NCI-H82 treated with DMSO at 0.1 percent for 48 hours (cell line): ENCODE data around the gene CCNG2.

Experiments used
- DNase-seq: peaks from one replicate; lab custom pipeline; 2025; ENCODE audit not compliant: unreplicated experiment; lab: John Stamatoyannopoulos, UW

The CCNG2 gene

GRCh38 chr4:77146186-77147078, 10.6 kb upstream of the CCNG2 start:
- no peak for DNase-seq

- DNase-seq: no peak
Measured at GRCh38 chr4:77147079-77147782, 9.8 kb upstream of the CCNG2 start.

DNA sequence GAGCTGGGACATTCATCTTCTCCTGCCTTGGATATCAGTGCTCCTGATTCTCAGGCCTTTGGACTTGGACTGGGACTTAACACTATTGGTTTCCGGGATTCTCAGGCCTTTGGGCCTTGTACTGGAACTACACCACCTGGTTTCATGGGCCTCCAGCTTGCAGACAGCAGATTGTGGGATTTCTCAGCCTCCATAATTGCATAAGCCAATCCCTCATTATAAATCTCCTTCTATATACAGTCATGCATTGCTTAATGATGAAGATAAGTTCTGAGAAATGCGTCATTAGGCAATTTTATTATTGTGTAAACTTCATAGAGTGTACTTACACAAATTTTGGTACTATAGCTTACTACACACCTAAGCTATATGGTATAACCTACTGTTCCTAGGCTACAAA, 8.9 kb upstream of the CCNG2 start:
- DNase-seq: peak; percentile 40

DNA sequence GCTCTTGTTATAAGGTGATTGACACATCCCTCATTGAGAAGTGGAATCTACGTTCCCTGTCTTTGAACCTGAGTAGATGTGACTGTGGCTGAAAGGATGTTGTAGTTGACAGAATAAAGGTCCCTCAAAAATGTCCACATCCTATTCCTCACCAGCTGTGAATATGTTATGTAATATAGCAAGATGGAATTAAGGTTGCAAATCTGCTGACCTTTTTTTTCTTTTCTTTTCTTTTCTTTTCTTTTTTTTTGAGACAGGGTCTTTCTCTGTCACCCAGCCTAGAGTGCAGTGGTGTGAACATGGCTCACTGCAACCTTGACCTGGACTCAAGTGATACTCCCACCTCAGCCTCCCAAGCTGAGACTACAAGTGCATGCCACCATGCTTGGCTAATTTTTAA, 7.2 kb upstream of the CCNG2 start:
- DNase-seq: no peak

DNA sequence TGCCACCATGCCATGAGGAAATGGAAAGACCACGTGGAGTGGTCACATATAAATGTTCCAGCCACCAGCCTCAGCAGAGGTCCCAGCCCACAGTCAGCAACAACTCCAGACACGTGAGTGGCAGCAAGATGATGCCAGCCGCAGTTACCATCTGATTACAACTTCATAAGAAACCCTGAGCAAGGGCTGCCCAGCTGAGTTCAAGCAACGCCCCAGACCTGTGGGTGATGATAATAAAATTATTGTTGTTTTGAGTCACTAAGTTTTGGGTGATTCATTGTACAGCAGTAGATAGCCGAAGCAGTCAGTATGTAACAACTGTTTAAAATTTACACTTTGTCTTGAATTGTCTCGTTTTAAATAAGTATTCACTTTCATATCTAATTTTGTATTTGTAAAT, 5.8 kb upstream of the CCNG2 start:
- no peak for DNase-seq

DNA sequence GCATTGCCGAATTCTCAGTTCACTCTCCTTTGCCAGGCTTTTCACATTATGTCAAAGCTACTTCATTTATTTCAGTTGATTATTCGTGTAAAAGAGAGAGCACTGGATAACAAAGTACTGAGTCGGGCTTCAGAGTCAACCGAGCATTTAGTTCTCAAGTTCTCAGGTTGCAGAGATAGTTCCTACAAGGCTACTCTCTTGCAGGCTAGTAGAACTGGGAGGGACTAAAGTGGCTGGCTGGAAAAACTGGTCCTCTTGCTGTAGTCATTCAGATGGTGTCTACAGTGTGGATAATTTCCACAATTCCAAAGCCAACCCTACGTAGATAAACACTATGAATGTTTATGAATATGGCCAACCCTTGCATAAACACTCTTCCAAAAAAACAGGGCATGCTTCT, 4.6 kb upstream of the CCNG2 start:
- no peak for DNase-seq

GRCh38 chr4:77153006-77153405, 4.0 kb upstream of the CCNG2 start:
- no peak for DNase-seq

DNA sequence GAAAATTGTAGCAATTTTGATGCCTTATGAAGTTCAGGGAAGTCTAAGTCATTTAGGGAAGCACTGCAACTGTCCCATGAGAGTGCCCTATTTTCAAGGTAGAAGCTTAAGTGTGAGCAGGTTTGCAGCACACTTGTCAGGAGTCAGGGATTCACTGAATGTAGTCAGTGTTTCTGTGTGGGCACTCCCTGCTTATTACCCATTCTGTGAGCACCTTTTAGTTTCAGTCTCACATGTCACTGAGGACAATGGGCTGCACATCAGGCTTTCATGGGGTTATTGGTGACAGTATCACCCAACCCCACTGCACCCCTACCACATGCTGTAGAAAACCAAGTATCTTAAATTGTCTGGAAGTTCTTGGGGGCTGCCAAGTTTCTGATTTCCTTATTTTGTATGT, 2.9 kb upstream of the CCNG2 start:
- DNase-seq: no peak

GRCh38 chr4:77154761-77155499, 2.1 kb upstream of the CCNG2 start:
- no peak for DNase-seq

DNA sequence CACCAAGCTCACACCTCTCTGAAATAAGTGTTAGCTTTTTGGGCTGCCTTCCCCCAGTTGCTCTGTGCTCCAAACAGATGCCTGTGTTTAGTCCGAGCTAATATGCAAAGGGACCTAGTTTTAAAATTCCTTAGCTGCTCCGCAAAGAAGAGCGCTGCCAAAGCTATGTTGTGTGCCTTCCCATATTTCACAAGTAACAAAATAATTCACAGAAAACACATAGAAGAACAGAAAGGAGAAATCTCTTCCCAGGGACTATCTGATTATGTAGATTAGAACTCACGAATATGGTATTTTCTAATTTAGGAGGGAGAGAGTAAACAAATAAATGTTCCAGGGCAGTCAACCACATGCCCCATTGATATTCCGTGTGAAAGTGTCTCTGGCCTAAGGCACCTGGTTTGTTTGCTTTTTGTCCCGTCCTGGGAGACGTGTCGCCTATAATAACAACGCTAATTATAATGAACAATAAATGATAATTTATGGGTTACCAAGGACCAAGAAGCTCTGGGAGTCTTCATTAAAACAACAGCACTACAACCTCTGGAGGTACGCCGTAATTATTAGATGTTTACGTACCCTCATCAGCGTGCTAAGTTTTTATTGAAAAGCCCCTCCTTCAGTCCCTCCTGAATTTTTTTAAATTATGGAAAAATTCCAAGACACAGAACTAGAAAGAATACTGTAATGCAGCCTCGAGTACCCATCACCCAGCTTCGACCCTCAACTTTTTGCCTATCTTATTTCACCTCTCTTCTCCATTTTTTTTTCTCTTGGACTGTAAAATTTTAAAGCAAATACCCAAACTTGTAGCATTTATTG, 1.2 kb upstream of the CCNG2 start:
- DNase-seq: no peak

DNA sequence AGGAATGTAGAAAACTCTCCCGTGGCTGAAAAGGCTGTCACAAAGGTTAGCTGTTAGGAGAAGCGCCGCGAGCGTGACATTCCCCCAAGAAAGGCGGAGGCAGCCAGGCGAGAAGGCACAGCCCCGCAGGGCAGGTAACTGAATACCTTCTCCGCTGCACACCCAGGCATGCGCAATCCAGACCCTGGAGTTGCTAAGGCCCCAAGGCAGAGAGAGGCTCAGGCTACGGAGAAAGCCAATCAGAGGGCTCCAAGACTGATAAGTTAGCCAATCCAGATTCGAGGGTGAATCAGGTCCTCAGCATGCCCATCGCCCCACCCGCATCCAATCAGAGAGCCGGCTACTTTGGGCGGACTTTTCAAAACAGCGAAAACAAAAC, 485 bp upstream of the CCNG2 start:
- peak; percentile 93 for DNase-seq

GRCh38 chr4:77157859-77158486, 966 bp downstream of the CCNG2 start:
- peak; percentile 52 for DNase-seq

GRCh38 chr4:77158487-77158861, 1.5 kb downstream of the CCNG2 start:
- no peak for DNase-seq

DNA sequence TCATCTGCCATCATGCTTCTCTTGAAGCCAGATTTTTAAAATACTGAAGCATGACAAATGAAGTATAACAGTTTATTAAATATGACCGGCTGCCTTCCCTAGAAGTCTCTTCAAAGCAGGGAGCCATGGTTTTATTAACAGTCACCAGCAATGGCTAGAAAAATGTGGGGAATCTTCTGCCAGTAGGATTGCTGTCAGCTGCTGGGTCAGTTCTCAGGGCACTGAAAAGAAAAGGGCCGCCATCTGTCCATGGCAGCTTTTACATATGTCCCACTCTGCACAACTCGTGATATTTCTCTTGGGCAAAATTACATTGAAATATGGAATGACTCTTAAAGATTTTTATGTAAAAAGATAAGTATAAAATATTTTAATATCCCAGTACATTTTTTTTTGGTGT, 2.8 kb downstream of the CCNG2 start:
- no peak for DNase-seq

DNA sequence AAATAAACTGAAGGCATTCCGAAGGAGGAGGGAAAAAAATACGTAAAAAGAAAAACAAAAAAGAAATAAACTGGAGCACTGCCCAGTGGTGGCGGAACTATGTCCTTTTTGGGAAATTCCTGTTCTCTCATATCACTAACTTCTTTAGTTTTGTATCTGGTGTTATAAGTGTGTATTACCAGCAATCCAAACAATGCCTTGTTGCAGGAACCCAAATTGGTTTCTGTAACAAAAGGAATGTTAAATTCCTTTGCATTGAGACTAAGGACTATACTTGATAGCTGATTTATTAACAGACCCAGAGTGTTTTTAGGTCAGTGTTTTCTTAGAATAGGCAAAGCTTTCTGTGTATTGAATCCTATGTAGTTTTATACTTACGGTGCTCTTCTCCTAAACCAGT, 6.6 kb downstream of the CCNG2 start:
- no peak for DNase-seq

DNA sequence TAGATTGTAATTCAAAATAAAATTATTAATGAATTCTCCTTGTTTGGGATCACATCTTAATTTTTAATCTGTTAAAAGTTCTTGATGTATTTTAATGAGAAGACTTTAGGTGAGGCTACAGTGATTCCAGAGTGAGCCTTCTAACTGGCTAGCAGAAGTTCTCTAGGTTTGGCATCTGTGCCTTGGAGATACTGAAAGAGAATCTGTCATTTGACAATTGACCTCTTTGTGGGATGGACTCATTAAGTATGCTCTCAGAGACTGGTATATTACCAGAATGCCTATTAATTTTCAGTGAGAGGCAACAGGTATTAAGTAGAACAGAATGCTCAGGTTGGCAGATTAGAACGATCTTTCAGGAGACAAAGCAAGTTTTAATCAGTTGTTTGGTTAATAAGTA, 10.2 kb downstream of the CCNG2 start:
- no peak for DNase-seq

DNA sequence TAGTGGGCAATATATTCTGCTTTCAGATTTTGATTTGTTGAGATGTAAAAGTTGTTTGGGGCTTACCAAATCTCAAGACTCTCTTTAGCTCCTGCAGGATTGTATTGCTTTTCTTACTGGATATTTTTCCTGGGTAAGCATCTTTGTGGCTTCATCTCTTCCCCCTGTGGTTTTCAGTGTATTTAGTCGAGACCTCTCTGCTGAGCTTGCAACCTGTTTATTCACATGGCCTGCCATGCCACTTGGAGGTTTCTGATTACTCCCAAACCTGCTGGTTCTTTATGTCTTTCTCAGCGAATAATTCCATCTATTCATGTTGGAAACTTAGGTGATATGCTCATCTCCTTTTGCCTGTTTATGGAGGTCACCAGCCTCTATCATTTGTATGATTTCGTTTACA, 10.9 kb downstream of the CCNG2 start:
- no peak for DNase-seq

DNA sequence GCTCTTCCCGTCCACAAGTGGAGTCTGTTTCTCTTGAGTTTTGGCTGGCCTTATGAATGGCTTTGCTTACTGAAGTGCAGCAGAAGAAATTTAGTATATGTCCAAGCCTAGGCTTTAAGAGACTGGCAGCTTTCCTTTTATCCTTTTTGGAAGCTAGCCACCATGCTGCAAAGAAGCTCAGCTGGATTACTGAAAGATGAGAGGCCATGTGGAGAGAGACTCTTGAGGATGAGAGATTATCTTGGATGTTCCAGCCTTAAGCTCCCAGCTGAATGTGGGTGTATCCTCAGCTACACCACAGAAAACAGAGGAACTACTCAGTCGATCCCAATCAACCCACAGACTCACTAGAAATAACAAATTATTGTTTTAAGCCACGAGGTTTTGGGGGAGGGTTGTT, 12.5 kb downstream of the CCNG2 start:
- DNase-seq: peak; percentile 95

DNA sequence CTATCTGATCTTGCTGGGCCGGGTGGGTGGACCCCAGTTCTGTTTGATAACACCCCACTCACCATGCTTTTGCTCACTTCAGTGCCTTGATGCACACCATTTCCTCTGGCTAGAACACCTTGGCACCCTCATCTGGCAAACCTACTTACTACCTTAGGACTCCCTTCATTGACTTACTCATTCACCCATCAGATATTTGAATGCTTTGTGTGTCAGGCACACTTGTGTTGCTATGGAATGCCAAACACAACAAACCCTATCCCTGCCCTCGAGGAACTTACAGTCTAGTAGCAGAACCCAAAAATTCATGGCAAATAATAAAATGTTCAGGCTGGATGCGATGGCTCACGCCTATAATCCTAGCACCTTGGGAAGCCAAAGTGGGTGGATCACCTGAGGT, 13.9 kb downstream of the CCNG2 start:
- no peak for DNase-seq

DNA sequence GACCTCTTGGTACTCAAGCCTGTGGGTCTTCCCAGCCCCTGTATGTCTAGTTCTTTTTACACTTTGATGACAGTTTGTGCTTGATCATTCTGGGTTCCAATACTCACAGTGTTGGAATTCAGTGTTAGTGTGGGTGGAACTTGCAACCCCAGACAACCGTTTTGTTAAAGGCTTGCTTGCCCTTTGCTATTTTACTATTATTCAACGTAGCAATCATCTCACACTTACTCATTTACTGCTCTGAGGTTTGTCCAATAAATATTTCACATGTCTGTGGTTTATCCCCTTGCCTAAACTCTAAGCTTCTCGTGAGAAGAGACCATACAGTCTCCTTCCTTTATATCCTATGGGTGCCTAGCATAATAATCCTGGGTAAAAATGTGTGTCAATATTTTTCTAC, 15.3 kb downstream of the CCNG2 start:
- DNase-seq: no peak

DNA sequence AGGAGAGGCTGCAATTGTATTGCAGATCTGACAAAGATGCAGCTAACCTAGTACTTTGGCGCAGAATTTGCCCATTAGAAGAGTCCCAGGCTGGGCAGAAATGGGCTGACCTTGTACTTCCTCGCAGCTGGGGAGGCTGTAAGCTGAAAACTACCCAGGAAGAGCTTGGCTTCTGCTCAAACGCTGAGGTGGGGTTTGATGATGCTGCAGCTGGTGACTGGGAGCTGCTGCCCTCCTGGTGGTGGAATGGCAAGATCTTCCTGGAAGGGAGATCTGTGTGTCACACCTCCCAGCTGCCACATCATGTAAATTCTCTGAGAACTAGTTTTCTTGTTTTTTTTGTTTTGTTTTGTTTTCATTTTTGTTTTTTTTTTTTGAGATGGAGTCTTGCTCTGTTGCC, 17.4 kb downstream of the CCNG2 start:
- no peak for DNase-seq
